CD14-positive monocyte (primary cell): ENCODE data around the gene LEMD3. TPM values are rescaled to one million over a fixed set of nuclear protein-coding genes. Genes with fewer than 3 reads are reported as not detected.

Experiments used
- DNase-seq, 3 donors: peaks; one replicate each; pipeline ENCODE4 v3.0.0-alpha.2; 2011 to 2022
- H2AFZ ChIP-seq: 2 replicates; pipeline ENCODE4 v1.6.0; 2012; ENCODE audit warnings: mild to moderate bottlenecking, low read depth, low read length, inconsistent platforms; ENCODE audit not compliant: insufficient read depth, poor library complexity, severe bottlenecking
- H3K27ac ChIP-seq, 2 donors: 1 replicate in 1 of 2; 2 replicates in 1 of 2; pipeline ENCODE4 v1.5.1; 2012 to 2013; ENCODE audit warnings: low read length in 2 of 2, control low read depth in 1 of 2, inconsistent platforms in 1 of 2, low read depth in 1 of 2, mild to moderate bottlenecking in 1 of 2
- H3K27me3 ChIP-seq, 2 donors: one replicate each; pipeline versions ENCODE4 v1.6.0 to v1.6.1; 2011 to 2013; ENCODE audit warnings: low read length in 2 of 2; ENCODE audit not compliant: control insufficient read depth in 2 of 2, insufficient read depth in 2 of 2
- H3K36me3 ChIP-seq, 2 donors: replicated peaks in 1 of 2; 1 replicate in 1 of 2; 2 replicates in 1 of 2; pipeline versions ENCODE4 v1.5.1 to v1.6.1; 2012 to 2013; ENCODE audit warnings: low read length in 2 of 2, control low read depth in 1 of 2, inconsistent platforms in 1 of 2, mild to moderate bottlenecking in 1 of 2; ENCODE audit not compliant: insufficient read depth in 2 of 2, control insufficient read depth in 1 of 2
- H3K4me1 ChIP-seq, 2 donors: 1 replicate in 1 of 2; 2 replicates in 1 of 2; pipeline versions ENCODE4 v1.5.1 to v1.6.1; 2012 to 2013; ENCODE audit warnings: low read length in 2 of 2, control low read depth in 1 of 2, inconsistent platforms in 1 of 2, mild to moderate bottlenecking in 1 of 2, moderate library complexity in 1 of 2; ENCODE audit not compliant: insufficient read depth in 2 of 2, control insufficient read depth in 1 of 2
- H3K4me2 ChIP-seq: replicated peaks from 2 replicates; pipeline ENCODE3; 2012; ENCODE audit warnings: low read length, moderate library complexity, mild to moderate bottlenecking; ENCODE audit not compliant: poor library complexity, severe bottlenecking; ENCODE audit errors: extremely low read depth
- H3K4me3 ChIP-seq, 3 experiments: fragments of 200-600 bp in 1 of 3; sonication (generic) in 1 of 3; replicated peaks in 1 of 3; 1 replicate in 2 of 3; 2 replicates in 1 of 3; pipeline ENCODE4 v1.5.1; 2011 to 2013; ENCODE audit warnings: low read length in 3 of 3, mild to moderate bottlenecking in 3 of 3, control low read depth in 2 of 3, low read depth in 2 of 3, inconsistent platforms in 1 of 3, moderate library complexity in 1 of 3
- H3K79me2 ChIP-seq: 2 replicates; pipeline ENCODE4 v1.6.0; 2012; ENCODE audit warnings: mild to moderate bottlenecking, control low read depth, inconsistent platforms, low read length, moderate library complexity; ENCODE audit not compliant: insufficient read depth
- H3K9ac ChIP-seq: 2 replicates; pipeline ENCODE4 v1.6.0; 2017; ENCODE audit warnings: low read length, mild to moderate bottlenecking; ENCODE audit not compliant: insufficient read depth, poor library complexity, severe bottlenecking
- H3K9me3 ChIP-seq, 2 donors: replicated peaks in 1 of 2; 1 replicate in 1 of 2; 2 replicates in 1 of 2; pipeline versions ENCODE4 v1.5.1 to v1.6.1; 2012 to 2013; ENCODE audit warnings: low read length in 2 of 2, control low read depth in 1 of 2; ENCODE audit not compliant: control insufficient read depth in 1 of 2, insufficient read depth in 1 of 2
- H4K20me1 ChIP-seq: 2 replicates; pipeline ENCODE4 v1.6.0; 2012; ENCODE audit warnings: mild to moderate bottlenecking, low read length, control low read depth, moderate library complexity; ENCODE audit not compliant: insufficient read depth
- H3K27ac Mint-ChIP-seq, 7 donors: one replicate each; pipeline ENCODE4 v1.8.0; 2020; ENCODE audit warnings: mild to moderate bottlenecking in 7 of 7, mixed read lengths in 7 of 7, moderate library complexity in 6 of 7, inconsistent platforms in 2 of 7
- H3K27me3 Mint-ChIP-seq, 3 donors: one replicate each; pipeline ENCODE4 v1.8.0; 2021 to 2022; ENCODE audit warnings: low read depth in 3 of 3, mild to moderate bottlenecking in 3 of 3, mixed read lengths in 3 of 3, moderate library complexity in 3 of 3, inconsistent platforms in 1 of 3
- H3K36me3 Mint-ChIP-seq, 2 donors: one replicate each; pipeline ENCODE4 v1.8.0; 2020; ENCODE audit warnings: mixed read lengths in 2 of 2, inconsistent platforms in 1 of 2, mild to moderate bottlenecking in 1 of 2
- H3K4me1 Mint-ChIP-seq: one replicate; pipeline ENCODE4 v1.8.0; 2020; ENCODE audit warnings: mild to moderate bottlenecking, mixed read lengths
- H3K4me3 Mint-ChIP-seq, 2 donors: one replicate each; pipeline ENCODE4 v1.8.0; 2020; ENCODE audit warnings: mild to moderate bottlenecking in 2 of 2, mixed read lengths in 2 of 2, moderate library complexity in 1 of 2
- H3K9me3 Mint-ChIP-seq, 7 donors: one replicate each; pipeline ENCODE4 v1.8.0; 2020 to 2022; ENCODE audit warnings: mixed read lengths in 7 of 7, mild to moderate bottlenecking in 6 of 7, moderate library complexity in 6 of 7, inconsistent platforms in 2 of 7
- CTCF ChIP-seq: fragments of 200-600 bp; IDR thresholded peaks from one replicate; pipeline ENCODE4 v1.8.0; 2022; ENCODE audit warnings: antibody characterized with exemption, mild to moderate bottlenecking
- WGBS: methylation state at CpG from one replicate; pipeline ENCODE4 v1.1.5; 2013; ENCODE audit warnings: missing lambda C conversion rate; ENCODE audit not compliant: insufficient coverage; 5-methylcytosine and 5-hydroxymethylcytosine counted together
- intact Hi-C, 2 donors: fragments of 100-400 bp; cut with micrococcal nuclease; formaldehyde crosslinking; loops; one replicate each; pipeline versions ENCODE4 v1.15.0 to v1.15.1; 2023
- polyA plus RNA-seq, 3 donors: library from polyadenylated mRNA; depleted of rRNA in 1 of 3; unstranded in 2 of 3; stranded (reverse) in 1 of 3; fragments of 300-500 nt in 2 of 3; fragments of >200 nt in 1 of 3; fragmentation: Illumina TruSeq in 2 of 3; gene quantifications; 1 replicate in 2 of 3; 2 replicates in 1 of 3; pipeline ENCODE4 v1.2.3, GENCODE V29; 2012 to 2021

The LEMD3 gene
- polyA plus RNA-seq, 3 donors = 11.3 to 12.3 (median 11.7) TPM

- no peak overlapping the region for H2AFZ ChIP-seq
- peaks cover 11 to 31% of the 10 kb centered on the region in 2 donors for H3K36me3 ChIP-seq
- Mint-ChIP-seq H3K36me3 (peaks cover 27 to 34% of the 10 kb centered on the region in 2 donors), H3K4me3 (no peak overlapping the region), H3K4me1 (peaks cover 3% of the 10 kb centered on the region), H3K27me3 (no peaks in the 10 kb centered on the region), H3K27ac (no peak overlapping the region), H3K9me3 (peaks cover 9 to 21% (median 16%) of the 10 kb centered on the region in 7 donors)
- H3K4me1 ChIP-seq = no peaks in the 10 kb centered on the region
- no peak overlapping the region for H3K27ac ChIP-seq
- H4K20me1 ChIP-seq = peaks cover 16% of the 10 kb centered on the region
- no peak overlapping the region for H3K9ac ChIP-seq
- no peak overlapping the region for H3K4me2 ChIP-seq
- peak; percentile 72 for TF ChIP-seq CTCF
- peak in 2 of 3 donors; percentile 3 to 12 for DNase-seq
- H3K9me3 ChIP-seq = peaks cover 2 to 20% of the 10 kb centered on the region in 2 donors
- WGBS = no CpG with 5 or more reads among the region's 3 CpGs
- no peaks in the 10 kb centered on the region for H3K27me3 ChIP-seq
- H3K79me2 ChIP-seq = peaks cover 4% of the 10 kb centered on the region
- intact Hi-C loops = loop anchor here in 1 of 2 donors (5.0 kb wide), 1 partner anchor 340 kb away; no protein-coding TSS in a partner anchor
- H3K4me3 ChIP-seq = no peak overlapping the region
Observed at GRCh38 chr12:65232476-65233077, 63.2 kb downstream of the LEMD3 start.

GRCh38 chr12:65237153-65237552 lies 67.8 kb downstream of the LEMD3 start:
- Histone ChIP-seq H3K79me2 (no peaks in the 10 kb centered on the region), H2AFZ (no peak overlapping the region), H4K20me1 (peaks cover 16% of the 10 kb centered on the region), H3K4me1 (no peaks in the 10 kb centered on the region), H3K4me3 (no peak overlapping the region), H3K36me3 (peaks cover 23 to 29% of the 10 kb centered on the region in 2 donors), H3K27me3 (no peaks in the 10 kb centered on the region), H3K27ac (no peak overlapping the region), H3K4me2 (no peak overlapping the region), H3K9ac (no peak overlapping the region), H3K9me3 (no peaks in the 10 kb centered on the region)
- intact Hi-C loops = no loop called here
- no CpG with 5 or more reads among the region's 1 CpG for WGBS
- H3K4me3 Mint-ChIP-seq = no peak overlapping the region
- H3K27ac Mint-ChIP-seq = no peak overlapping the region
- peaks cover 0 to 1% (median 0%) of the 10 kb centered on the region in 3 donors for H3K27me3 Mint-ChIP-seq
- peaks cover 28 to 30% of the 10 kb centered on the region in 2 donors for H3K36me3 Mint-ChIP-seq
- TF ChIP-seq CTCF = no peak
- no peak for DNase-seq
- no peaks in the 10 kb centered on the region for H3K9me3 Mint-ChIP-seq
- H3K4me1 Mint-ChIP-seq = peaks cover 1% of the 10 kb centered on the region
